ENCODE measurements around the gene TSPEAR.

DNA sequence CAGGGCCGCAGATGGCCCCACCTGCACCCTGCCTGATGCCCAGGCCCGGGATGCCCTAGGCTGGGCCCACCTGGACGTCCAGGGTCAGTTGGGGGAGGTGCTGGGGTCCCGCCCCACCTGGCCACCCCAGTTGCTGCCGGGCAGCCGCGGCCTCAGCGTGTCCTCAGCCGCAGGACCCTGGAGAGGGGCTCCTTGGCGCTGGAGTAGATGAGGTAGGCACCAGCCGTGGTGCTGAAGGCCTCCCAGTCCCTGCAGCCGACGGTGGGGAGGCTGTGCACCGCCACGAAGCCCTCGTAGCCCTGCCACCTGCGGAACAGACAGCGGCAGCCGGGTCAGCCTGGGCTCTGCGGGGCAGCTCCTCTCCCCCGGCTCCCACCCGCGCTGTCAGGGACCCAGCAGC lies 211.7 kb downstream of the TSPEAR start:
- TF ChIP-seq CTCF (conservative IDR thresholded peaks at IDR 0.05; ENCODE audit: low read length), result no peak
- TF ChIP-seq EZH2phosphoT487 (IDR thresholded peaks at IDR 0.05; ENCODE audit: borderline replicate concordance, low read depth, low read length), result no peak

Measured in OCI-LY7 (cell line).